Endothelial cell of hepatic sinusoid (primary cell): ENCODE measurements around the gene IFFO2.

Experiments
- in situ Hi-C: cut with HindIII; loops from 2 replicates; pipeline ENCODE4 v1.10.0; 2017; ENCODE audit warnings: low sequenced_read_pairs

Gene IFFO2

DNA sequence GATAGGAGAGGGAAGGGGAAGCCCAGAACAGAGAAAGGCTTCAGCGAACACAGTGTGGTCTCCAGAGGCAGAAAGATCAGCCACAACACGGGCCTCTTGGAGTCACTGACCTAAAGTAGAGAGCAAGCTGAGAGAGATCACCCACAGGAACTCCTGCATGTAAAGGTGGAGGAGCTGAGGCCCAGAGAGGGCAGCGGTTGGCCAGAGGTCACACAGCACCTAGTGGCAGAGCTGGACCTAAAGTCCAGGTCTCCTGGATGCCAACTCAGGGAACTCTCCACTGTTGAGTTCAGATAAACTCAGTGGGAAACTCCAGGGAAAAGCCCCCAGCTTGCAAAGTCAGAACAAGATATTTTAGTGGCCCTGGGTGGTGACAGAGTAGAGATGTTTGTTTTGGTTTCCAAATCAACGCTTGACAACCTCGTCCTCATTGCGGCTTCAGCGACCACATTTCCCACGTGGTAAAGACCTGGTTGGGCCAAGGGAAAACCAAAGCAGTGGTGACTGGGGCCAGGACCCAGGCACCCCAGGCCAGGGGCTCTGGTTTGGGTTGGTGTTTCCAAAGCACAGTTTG lies 4.6 kb downstream of the IFFO2 start:
- in situ Hi-C loops: no loop called here

- in situ Hi-C loops: no loop called here
Observed at GRCh38 chr1:18951416-18951815, 5.1 kb downstream of the IFFO2 start.

- in situ Hi-C loops: no loop called here
Observed at GRCh38 chr1:18950401-18951026, 6.0 kb downstream of the IFFO2 start.

- in situ Hi-C loops: no loop called here
Observed at GRCh38 chr1:18949686-18950400, 6.6 kb downstream of the IFFO2 start.

DNA sequence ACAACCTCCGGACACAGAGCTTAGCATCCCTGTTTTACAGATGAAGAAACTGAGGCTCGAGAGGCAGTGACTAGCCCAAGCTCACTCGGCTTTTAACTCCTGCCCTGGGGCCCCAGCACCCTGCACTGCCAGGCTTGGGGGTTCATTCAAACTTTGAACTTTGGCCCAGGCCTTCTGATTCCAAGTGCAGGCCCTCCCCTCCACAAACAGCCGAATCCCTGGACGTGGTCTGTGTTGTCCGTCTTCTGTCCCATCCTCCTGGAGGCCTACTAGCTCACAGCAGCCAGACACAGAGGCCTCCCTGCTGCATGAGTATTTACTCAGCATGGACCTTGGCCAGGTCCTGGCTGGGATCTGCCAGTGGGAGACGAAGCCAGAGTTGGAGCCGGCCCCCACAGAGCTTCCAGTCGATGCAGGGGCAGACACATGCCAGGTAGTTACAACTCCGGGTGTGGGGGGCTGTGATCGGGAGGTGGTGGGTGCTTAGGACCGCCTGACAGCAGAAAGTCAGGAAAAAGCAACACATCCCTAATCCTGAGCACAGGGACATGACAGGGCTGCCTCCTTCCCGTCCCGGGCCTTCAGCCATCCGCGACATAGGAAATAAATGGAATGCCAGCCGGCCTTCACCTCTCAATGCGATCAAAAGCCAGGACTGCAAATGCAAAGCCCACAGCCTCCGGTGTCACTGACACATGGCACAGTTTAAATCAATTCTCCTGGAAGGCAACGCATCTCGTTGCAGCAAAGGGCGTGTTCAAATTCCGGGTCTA lies 7.4 kb downstream of the IFFO2 start:
- in situ Hi-C loops: no loop called here

GRCh38 chr1:18948048-18948912 lies 8.2 kb downstream of the IFFO2 start:
- in situ Hi-C loops: no loop called here

DNA sequence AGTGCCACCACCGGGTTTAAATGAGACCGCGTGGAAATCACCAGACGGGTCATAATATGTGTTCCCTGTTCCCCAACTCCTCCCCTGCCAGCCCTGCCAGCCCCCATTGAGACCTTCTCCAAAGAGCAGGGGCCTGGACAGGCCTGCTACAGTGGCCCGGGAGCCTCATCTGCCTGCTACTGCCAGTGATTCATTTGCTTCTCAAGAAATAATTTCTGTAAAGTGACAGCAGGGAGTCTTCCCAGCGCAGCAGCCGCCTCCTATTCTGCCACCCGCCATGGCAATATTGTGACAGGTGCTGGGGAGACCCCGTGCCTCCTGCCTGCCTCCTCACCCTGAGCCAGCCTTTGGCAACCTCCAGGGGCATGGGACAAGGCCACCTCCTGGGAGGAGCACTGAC lies 8.9 kb downstream of the IFFO2 start:
- in situ Hi-C loops: no loop called here

- in situ Hi-C loops: no loop called here
Observed at GRCh38 chr1:18946550-18947381, 9.7 kb downstream of the IFFO2 start.

DNA sequence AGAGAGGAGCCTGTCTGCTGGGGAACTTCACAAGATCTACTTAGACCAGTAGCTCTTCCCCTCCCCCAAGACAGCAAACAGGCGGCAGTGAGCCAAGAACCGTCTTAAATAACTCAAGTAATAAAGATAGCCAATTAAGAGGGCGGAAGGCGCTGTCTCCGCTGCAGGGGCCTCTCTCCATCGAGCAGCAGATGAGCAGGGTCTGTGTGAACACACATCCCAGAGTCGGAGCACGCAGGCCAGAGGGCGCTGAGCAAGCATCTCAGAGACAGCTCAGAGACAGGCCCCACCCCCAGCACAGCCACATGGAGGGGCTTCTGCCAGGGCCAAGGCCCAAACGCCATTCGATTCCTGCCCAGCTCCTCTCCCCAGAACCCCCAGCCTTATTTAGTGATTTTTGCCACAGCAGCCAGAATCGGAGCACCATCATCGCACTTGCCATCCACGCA lies 11.1 kb downstream of the IFFO2 start:
- in situ Hi-C loops: no loop called here

GRCh38 chr1:18944810-18945209 lies 11.7 kb downstream of the IFFO2 start:
- in situ Hi-C loops: no loop called here

DNA sequence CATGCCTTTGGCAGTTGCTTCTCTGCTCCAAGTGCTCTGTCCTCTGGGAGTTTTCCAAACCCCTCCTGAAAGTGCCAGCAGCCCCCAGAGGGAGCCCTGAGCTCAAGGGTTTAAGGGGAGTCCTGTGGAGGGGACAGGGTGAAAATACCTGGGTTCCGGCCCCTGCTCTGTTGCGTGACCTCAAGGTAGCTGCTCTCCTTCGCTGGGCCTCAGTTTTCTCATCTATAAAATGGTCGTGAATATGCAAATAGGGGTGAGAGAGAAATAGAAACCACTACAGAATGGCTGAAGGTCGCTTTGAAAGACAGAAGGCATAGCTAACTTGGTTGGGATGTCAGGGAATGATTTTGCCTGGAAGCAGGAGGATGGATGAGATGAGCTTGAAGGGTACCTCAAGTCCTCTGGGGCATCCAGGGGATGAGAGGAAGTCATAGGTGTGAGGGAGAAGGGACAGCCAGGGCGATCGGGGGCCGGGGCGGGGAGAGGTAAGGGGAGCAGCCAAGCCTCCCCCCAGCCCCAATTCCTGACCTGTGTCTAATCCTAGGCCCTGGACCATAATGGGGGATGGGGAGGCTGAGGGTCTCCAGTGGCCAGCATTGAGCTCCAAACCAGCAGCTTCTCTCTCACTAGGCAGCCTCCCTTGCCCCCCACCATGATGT lies 12.4 kb downstream of the IFFO2 start:
- in situ Hi-C loops: no loop called here

DNA sequence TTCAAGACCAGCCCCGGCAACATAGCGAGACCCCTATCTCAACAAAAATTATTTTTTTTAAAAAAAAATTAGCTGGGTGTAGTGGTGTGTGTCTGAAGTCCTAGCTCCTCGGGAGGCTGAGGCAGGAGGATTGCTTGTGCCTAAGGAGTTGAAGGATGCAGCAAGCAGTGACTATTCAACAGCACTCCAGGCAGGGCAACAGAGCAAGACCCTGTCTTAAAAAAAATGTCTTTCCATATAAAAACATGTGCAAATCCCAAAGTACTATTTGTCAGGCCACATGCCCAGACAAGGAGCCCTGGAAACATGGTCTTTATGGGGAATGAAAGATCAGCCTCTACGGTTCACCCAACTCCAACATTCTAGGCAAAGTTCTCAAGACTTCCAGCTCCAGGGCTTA lies 13.3 kb downstream of the IFFO2 start:
- in situ Hi-C loops: no loop called here

DNA sequence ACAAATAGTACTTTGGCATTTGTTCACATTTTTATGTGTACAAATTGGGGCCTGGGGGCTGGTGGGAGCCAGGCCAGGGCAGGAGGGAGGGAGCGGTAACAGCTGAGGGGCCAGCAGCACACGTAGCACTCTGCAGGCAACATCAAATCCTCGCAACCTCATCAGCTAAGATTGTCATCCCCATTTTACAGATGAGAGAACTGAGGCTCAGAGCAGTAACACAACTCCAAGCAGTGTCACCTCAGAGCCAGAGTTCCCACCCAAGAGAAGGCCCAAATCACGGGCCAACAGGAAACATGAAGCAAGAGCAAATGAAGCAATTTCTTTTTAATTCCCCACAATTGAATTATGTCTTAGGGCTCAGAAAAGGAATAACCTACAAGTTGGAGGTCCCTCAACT lies 14.1 kb downstream of the IFFO2 start:
- in situ Hi-C loops: no loop called here

DNA sequence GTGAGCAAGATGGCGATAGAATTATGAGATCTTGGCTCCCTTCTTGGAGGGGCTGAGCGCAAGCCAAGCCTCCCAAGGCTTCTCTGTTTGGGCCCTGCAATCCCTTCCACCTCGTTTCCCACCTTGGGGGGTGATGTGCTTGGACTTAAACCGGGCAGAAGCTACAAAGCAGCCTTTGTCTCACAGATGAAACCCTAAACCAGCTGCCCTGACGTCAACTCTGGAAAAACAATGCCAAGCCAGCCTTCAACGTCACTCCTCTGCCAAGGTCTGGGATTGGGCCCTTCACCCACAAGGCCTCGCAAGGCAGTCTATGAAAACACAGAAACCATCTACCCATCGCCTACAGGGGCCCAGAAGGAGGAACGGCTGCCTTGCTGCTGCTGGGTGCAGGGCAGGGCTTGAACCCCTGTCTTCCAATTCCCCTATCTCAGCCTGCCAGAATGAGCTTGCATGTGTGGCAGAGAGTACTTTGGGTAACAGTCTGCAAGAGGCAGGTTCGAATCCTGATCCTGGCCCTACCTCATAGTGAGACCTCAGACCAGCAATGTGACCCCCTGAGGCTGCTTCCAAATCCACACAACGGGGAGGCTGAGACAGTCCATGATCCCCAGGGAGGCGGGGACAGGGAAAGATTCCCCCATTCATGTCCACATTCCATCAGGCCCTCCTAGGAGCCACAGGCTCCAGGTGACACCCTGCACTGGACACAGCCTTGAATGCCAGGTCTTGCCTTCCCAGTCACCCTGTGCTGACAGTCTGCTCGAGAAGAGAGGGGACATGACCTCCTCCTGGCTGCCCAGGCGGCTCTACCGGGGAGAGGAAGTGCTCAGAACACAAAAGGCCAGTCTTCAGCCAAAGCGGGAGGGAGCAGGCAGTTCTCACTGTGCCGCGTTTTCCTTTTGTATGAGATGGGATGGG lies 15.0 kb downstream of the IFFO2 start:
- in situ Hi-C loops: no loop called here

- in situ Hi-C loops: no loop called here
Observed at GRCh38 chr1:18940303-18941020, 16.0 kb downstream of the IFFO2 start.

GRCh38 chr1:18939398-18940302 lies 16.8 kb downstream of the IFFO2 start:
- in situ Hi-C loops: no loop called here

GRCh38 chr1:18938707-18939070 lies 17.8 kb downstream of the IFFO2 start:
- in situ Hi-C loops: no loop called here
